Inflammatory macrophage (primary cell): ENCODE data around the gene AK3.
"Not testable (repeated sequence)": the region's sequence is repeated elsewhere in the genome, so short reads cannot be mapped to it uniquely, and the experiment has no call there.

ENCODE experiments used
- DNase-seq, 2 donors: peaks; one replicate each; pipeline ENCODE4 v3.0.0-alpha.2; 2020 to 2022
- total RNA-seq, 18 experiments: gene quantifications; one replicate each; lab custom pipeline; 2026; ENCODE audit warnings: mixed read lengths in 6 of 18, inconsistent platforms in 2 of 18; lab: John Stamatoyannopoulos, UW

The AK3 gene
- 38.4 to 83.6 (median 43.6) reads per million in 18 experiments for total RNA-seq

GRCh38 chr9:4740638-4741364 is at the start of gene AK3:
Gene AK3, minus strand, starts transcription at chr9:4741202. Its CDS starts 115 bp downstream, at chr9:4741087.
- peak; percentile 71 to 87 for DNase-seq

- no peak for DNase-seq
These were observed 47.7 kb upstream of the AK3 start for GRCh38 chr9:4788703-4789102.

GRCh38 chr9:4787876-4788275 is 46.9 kb upstream of the AK3 start:
- no peak for DNase-seq

- DNase-seq = no peak
These were observed 45.6 kb upstream of the AK3 start for GRCh38 chr9:4786599-4786998.

- no peak for DNase-seq
These were observed 43.4 kb upstream of the AK3 start for GRCh38 chr9:4784403-4784802.

- not testable (repeated sequence) for DNase-seq
These were observed 42.2 kb upstream of the AK3 start for GRCh38 chr9:4783191-4783590.

- DNase-seq = no peak
These were observed 40.4 kb upstream of the AK3 start for GRCh38 chr9:4781408-4781807.

GRCh38 chr9:4780651-4781050 is 39.6 kb upstream of the AK3 start:
- DNase-seq = no peak

GRCh38 chr9:4774958-4775357 is 34.0 kb upstream of the AK3 start:
- not testable (repeated sequence) for DNase-seq

GRCh38 chr9:4774209-4774608 is 33.2 kb upstream of the AK3 start:
- no peak for DNase-seq

- DNase-seq = no peak
These were observed 30.8 kb upstream of the AK3 start for GRCh38 chr9:4771788-4772187.

- peak in 1 of 2 donors; percentile 19 for DNase-seq
These were observed 28.5 kb upstream of the AK3 start for GRCh38 chr9:4769321-4770080.

- DNase-seq = no peak
These were observed 27.7 kb upstream of the AK3 start for GRCh38 chr9:4768681-4769080.

- DNase-seq = no peak
These were observed 23.0 kb upstream of the AK3 start for GRCh38 chr9:4764033-4764432.

GRCh38 chr9:4762886-4763541 is 22.0 kb upstream of the AK3 start:
- DNase-seq = peak; percentile 87 to 94

- DNase-seq = peak; percentile 37 to 64
These were observed 21.3 kb upstream of the AK3 start for GRCh38 chr9:4762108-4762885.

GRCh38 chr9:4760122-4760521 is 19.1 kb upstream of the AK3 start:
- DNase-seq = peak; percentile 81 to 83

GRCh38 chr9:4756420-4756819 is 15.4 kb upstream of the AK3 start:
- no peak for DNase-seq

- DNase-seq = no peak
These were observed 14.1 kb upstream of the AK3 start for GRCh38 chr9:4755026-4755609.

- not testable (repeated sequence) for DNase-seq
These were observed 13.5 kb upstream of the AK3 start for GRCh38 chr9:4754530-4754929.

- peak; percentile 42 to 75 for DNase-seq
These were observed 9.1 kb upstream of the AK3 start for GRCh38 chr9:4750023-4750673.

- no peak for DNase-seq
These were observed 7.6 kb upstream of the AK3 start for GRCh38 chr9:4748612-4749011.
